NCI-H510A (cell line): ENCODE results near the gene CFAP299.
A peak's percentile ranks its signal among the peaks of the same experiment; 100 is the strongest.
"Not testable (repeated sequence)": the region's sequence is repeated elsewhere in the genome, so short reads cannot be mapped to it uniquely, and the experiment has no call there.

Source experiments
- DNase-seq: peaks from one replicate; lab custom pipeline; 2025; lab: John Stamatoyannopoulos, UW

Gene CFAP299

DNA sequence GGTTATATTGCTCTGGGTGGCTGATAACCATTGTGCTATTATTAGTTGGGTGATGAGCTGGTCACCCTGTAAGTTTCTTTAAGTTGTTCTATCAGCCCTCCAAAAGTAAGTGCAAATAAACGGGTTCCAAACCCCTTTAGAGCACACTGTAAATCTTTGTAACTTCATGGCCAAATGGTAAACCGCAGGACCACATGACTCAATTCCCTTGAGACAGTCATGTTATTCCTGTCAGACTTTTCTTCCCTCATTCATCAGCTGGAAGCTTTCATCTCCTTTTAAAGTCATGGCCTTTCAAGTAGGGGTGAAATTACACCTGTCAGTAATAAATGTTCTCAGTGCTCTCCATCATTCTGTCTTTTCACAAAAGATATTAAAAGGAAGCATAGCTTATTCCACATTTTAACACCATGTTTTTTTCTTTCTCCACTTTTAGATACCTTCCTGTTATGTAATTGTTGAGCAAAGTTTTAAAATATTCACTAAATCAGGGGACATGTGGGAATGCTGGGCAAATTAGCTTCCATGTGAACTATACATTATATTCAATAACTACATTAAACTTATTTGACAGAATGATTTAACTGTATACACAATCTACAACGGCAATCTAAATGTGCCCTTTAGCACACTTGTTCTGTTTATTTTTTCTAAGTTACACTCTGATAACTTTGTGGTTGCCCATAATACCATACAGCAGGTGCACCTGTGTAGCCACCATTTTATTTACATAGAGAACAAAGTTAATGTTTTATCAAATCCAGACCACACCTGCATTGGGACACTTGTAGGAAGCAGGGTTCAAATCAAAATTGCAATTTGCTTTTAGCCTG, 275.5 kb downstream of the CFAP299 start:
- DNase-seq, result peak; percentile 39

DNA sequence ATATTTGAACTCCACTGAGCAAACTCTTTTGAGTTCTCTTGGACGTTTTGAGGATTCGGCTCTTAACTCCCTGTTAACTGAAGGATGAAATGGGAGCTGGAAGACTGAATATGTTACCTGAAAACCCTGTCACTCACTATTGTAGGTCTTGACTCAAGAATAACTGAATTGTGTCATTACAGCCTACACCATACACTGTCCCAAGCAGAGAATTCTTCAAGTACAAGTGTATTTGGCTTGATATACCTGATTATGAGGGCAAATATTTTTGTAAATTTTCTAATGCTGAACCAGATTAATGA, 276.1 kb downstream of the CFAP299 start:
- DNase-seq, result no peak

DNA sequence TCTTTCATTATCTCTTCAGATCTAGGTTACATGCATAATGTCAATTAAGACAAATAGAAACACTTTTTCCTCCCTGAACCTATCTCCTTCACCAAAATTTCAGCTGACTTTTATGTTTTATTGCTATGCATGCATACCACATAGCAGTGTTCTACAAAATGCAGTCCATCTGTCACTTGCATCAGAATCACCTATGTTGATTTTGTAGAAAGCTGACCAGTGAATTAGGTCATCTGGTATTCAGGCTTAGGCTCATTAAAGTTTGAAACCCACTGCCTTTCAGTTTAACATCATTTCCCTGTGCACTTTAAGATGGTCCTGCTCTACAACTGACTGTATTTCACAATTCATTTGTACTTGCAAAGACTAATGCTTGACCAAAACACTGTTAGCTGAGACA, 277.9 kb downstream of the CFAP299 start:
- no peak for DNase-seq

DNA sequence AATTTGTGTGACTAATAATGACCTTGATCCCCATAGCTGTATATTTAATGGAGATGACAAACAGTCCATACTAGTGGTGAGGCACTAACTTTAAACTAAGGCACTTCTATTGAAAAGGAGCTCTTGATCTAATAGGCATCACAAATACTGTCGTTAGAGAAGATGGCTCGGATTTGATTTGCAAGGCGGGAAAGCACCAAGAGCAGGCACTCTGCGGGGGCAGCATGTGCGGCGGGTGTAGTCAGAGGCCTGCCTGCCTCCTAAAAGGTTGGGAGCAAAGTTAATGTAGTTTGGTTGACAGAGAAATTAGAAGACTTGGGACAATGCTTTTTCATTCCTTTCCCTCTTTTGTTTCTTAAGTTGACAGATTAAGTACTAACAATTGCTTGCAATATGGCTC, 278.8 kb downstream of the CFAP299 start:
- DNase-seq, result no peak

DNA sequence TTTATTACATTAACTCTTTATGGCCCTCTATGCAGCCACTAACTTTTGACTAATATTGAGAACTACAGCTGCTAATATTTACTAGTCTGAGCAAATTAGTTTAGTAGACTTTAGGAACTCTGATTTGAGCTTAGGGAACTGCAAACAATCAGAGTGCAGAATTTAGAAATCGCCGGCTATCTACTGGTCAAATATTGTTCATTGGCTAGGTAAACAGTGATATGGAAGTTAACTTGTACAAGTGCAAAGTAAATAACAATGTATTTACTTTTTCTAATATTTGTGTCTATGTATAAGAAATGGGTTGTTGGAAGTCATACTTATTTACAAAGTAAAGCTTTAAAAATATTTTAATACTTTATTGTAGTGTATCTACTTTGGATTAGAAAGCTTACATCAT, 279.6 kb downstream of the CFAP299 start:
- no peak for DNase-seq

DNA sequence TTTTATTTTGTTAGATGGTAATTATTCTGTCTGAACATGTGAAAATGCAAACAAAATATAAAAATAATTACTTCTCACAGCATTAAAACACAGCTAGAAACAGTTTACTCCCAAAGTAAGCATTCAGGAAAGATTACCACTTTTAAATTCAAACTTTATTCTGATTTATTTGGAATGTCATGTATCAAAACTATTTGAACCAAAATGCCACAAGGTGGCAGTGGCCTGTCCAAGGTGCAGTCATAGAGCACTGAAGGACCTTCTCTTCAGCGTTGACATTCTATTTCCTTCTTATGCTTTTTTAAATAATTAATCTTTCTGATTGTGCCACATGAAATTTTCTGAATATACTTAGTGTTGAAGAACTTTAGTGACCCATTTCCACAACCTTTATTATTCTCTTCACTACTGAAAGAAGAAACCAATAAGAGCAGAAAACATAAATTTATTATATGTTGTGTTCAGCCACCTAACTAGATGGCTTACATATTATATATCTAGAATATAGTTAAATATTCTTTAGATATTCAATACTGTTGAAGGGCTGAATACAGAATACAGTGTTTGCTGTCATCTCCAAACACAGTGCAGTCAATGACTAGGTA, 283.6 kb downstream of the CFAP299 start:
- no peak for DNase-seq

DNA sequence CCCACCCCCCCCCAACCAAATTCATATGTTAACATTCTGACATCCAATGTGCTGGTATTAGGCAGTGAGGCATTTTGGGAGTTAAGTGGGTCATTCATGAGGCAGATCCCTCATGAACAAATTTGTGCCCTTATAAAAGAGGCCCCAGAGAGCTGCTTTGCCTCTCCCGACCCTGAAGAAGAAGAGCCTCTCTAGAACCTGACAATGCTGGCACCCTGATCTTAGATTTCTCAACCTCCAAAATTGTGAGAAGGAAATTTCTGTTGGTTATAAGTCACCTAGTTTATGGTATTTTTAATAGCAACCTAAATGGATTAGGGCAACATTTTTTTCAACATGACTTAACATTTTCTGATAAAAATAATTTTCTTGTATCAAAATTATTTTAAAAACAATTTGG, 296.3 kb downstream of the CFAP299 start:
- DNase-seq, result no peak

DNA sequence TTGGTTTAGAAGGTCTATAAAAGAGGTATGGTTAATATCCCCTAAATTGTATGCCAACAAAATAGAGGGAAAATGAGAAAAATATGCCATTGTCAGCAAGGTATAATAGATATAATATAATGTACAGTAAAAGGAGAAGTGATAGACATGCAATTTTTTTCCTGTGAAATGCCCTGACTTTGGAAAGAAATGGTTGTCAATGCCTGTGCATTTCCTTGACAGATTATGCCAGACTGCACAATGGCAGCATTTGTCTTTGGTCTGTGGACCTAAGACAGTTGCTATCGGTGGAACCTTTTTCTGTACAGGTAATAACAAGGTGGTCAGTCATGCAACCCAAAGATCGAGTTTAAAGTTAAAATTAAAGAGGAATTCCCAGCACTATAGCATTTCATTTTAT, 301.7 kb downstream of the CFAP299 start:
- DNase-seq, result no peak

DNA sequence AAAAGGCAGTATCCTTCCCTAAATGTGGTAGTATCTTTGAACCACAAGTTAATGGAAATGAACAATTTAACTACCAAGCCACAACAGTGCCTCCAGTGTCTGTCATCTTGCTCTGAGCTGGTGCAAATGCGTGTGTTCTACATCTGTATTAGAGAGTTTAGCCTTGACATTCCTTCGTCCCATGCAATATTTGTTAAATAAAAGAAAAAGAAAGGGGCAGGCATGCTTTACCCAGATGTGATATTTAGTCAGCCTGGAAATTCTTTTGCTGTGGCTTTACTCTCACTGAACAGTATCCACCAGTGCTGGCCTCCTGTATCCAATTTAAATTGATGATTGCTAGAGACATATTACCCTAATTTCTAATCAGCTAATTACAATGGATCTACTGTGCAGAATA, 310.5 kb downstream of the CFAP299 start:
- no peak for DNase-seq

DNA sequence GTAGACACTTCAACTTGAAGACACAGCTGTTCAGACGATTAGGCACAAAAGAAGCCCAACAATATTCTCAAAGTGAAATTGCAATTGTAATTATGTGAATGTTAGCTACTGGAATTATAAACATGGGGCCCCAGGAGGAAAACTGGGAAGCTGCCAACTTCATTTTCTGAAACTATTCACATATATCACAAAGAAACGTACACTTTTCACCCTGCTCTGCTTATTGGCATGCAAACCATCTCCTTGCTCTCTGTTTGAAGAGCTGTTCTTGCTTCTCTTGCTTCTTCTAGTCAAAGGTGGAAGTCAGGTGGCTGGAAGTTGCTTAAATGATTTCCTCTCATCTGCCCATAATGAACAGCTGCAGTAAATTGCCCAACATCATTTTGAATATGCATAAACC, 320.1 kb downstream of the CFAP299 start:
- DNase-seq, result no peak

DNA sequence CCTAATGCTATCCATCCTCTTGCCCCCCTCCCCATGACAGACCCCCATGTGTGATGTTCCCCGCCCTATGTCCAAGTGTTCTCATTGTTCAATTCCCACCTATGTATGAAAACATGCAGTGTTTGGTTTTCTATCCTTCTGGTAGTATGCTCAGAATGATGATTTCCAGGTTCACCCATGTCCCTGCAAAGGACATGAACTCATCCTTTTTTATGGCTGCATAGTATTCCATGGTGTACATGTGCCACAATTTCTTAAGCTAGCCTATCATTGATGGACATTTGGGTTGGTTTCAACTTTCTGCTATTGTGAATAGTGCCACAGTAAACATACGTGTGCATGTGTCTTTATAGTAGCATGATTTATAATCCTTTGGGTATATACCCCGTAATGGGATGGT, 334.6 kb downstream of the CFAP299 start:
- DNase-seq, result not testable (repeated sequence)

DNA sequence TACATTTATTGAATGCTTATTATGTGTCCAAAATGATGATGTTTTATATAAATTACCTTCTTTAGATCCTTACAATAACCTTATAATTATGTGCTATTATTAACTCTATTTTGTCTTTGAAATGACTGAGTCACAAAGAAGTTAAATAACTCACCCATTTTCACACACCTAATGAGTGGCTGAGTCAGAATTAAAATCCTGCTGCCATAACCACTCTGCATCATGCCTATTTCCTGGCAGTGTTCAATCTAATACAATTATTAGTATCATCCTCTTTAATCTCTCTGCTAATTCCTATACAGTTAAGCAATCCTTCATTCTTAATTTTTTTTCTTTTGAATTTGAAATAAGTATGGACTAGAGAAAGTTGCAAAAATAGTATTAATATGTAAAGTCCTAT, 342.9 kb downstream of the CFAP299 start:
- no peak for DNase-seq

DNA sequence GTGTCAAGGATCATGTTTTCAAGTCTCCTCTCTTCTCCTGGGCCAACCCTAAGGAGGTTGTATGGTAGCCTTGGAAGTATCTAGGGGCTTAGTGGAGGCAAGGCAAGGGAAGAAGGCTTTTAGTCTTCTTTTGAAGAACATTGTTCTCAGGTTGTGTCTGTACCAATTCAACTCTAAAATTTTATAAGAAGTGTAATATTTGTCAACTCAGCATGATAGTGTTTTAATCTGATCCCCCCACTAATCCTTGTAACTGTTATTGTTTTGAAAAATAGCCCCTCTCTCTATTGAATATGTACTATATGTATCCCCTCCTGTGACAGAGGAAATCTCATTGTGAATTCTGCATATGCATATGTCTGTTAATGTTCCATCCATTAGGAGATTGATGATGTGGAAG, 345.4 kb downstream of the CFAP299 start:
- DNase-seq, result no peak

DNA sequence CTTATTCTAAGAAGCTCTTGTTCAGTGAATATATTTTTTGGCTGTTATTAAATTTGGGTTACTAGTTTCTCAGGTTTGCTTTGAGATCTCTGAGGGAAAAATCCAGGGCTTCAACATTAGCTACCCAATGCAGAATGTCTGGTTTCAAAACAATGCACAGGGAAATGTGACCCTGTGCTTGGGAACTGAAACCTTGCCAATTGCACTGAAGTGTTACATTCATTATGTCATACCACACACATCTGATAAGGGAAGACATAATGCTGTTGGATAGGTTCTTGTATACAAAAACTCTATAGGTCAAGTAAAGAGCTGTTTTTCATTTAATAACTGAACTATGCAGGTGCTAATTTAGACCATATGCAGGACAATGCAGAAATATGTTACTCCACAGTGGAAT, 349.7 kb downstream of the CFAP299 start:
- no peak for DNase-seq

DNA sequence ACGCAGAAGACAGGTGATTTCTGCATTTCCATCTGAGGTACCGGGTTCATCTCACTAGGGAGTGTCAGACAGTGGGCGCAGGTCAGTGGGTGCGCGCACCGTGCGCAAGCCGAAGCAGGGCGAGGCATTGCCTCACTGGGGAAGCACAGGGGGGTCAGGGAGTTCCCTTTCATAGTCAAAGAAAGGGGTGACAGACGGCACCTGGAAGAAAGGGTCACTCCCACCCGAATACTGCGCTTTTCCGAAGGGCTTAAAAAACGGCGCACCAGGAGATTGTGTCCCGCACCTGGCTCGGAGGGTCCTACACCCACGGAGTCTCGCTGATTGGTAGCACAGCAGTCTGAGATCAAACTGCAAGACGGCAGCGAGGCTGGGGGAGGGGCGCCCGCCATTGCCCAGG, 352.2 kb downstream of the CFAP299 start:
- not testable (repeated sequence) for DNase-seq

DNA sequence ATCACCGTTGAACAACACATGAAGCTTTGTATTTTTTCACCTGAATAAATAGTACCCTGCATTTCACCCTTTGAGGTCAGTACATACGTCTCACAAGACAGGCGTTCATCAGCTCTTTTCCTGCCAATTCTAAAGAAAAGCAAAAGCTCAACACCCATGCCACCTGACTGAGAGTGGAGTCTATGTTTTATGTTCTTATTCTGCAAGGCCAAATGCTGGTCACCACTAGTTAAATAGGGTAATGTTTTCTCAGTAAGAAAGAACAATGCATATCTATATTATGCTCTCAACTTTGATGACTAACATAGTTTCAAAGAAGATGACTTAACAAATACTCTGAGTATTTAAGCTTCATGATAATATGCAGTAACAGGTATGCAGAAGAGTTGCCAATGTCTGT, 358.6 kb downstream of the CFAP299 start:
- no peak for DNase-seq

DNA sequence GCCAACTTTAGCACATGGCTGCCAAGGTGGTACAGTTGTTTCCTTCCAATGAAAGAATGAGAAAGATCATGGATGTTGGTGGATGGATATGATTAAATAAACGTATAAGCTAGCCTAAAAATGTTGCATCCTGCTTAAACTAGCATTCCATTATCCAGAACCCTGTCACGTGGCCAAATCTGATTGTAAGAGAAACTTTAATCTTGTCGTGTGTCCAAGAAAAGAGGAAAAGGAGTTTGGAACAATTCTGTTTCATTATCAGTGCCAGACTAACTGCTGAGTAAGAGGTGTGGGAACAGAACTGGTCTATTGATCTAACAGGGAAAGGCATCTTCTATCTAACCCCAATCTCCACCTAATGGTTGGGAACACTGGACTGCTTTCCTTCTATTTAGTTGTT, 369.8 kb downstream of the CFAP299 start:
- no peak for DNase-seq

DNA sequence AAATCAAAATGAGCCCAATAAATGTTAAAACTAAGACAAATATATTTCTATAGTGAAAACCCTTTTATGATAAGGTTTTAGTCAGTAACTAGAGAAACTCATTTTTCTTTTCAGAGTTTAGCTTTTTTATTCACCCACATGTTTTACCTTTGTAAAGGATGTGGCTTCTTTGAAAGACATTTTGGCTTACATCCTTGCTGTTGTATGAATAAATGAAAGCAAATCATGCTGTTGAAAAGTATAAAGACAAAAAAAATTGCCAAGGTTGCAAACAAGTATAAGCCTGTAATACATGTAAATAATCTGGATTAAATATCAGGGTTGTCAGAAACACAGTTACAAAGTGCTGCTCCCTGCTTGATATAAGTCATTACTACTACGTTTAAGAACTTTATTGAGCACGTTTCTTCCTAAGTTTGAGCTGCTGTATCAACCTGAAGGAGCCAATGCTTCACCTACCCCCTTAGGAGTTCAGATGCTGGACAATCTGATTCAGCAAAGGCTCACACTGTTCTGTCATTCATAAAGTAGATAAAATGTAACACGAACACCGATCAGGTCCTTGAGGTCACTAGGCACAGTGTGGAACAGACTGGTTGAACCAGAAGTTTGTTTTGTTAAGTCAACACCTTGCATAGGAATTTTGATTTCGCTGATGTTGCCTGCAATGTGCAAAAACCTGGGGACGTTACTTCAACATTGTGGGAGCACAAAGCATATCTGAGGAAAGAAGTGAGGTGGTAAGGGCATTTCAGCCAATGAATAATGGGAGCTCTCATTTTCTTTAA, 373.7 kb downstream of the CFAP299 start:
- no peak for DNase-seq

DNA sequence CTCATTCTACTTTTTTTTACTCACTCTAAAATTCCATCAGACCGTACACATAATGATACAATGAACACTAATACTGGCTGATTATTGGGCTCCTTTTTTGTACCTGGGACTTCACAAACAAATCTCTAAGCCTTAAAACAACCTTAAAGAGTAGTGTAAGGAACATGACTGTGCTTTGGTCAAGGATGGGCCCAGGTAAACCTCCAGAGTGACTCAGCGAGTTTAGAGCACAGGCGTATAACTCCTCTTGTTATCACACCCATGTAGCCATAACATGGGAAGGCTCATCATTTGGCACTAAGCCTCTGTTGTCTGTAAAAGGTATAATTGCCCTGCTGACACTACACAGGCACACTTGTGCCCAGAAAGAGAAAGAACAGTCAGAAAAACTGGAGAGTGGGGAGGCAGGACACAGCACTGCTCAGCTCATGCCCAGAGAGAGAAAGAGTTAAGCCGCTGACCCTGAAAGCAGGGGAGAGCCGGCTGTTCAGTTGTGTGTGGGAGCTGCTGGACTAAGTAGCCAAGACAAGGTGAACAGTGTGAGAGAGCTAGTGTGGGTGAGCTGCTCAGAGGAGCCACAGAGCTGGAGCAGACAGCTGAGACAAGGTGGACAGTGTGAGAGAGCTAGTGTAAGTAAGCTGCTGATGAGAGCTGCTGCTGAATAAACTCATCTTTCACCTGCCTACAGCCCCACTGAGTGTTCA, 375.4 kb downstream of the CFAP299 start:
- DNase-seq, result no peak

DNA sequence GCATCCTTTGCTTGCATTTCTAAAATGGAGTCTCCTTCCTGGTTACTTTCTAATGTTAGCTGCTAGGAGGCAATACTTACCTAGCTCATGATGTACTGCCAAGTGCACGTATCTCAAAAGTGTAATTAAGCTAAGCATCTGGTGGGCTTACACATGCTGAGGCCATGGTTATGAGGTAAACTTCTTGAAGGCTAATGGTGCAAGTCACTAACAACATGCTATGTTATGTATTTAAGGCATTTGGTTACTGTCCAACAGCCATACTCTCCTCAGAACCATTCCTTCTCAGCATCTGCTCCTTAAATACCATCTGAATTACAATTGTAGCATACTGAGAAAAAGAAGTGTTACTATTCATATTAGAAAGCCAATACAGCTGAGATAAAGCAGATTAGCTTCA, 376.4 kb downstream of the CFAP299 start:
- DNase-seq, result no peak

DNA sequence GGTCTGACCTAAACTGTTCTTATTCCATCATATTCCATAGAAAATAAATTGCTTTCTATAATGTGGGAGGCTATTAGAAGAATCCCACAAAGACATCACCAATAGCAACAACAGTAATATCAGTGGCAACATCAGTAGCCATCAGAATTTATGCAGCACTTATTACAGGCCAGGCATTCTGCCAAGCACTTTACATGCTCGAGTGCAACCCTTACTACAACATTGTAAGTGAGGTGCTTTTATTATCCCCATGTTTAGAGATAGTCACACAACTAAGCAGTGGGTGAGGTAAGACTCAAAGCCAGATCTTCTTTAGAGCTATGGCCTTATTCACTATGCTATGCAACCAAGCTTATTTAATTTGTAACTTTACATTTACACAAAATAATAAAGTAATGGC, 377.9 kb downstream of the CFAP299 start:
- no peak for DNase-seq

DNA sequence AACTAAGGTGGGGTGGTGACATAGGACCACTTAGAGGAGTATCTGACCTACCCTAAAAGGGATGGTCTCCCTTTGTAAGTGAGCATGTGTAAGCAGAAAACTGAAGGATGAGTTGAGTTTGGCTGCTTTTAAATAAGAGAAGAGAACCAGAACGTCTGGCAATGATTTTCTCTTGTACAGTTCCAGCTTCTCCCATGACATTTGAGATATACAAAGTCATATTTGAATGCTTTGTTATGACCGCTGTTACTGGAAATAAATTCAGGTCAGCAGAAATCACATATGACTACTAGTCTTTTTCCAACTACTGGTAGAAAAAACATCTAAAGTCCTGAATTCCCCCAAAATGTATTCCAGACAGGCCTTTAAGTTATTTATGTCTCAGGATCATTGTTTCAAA, 381.7 kb downstream of the CFAP299 start:
- DNase-seq, result no peak

DNA sequence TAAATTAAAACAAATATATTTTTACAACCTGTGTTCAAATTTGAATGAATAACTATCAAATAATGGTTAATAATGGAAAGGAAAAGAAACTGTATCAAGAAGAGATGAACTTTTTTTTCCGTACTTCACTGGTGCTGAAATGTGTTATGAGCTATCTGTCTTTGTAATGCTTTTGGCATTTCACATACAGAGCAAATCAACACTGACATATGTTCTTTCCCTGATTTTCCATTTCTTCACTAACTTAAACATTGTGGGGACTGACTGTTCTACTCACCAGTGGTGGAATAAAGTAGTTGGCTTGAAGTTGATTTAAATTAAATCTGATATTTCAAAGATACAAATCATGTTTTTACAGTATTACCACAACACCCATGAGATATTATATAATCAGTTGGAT, 390.9 kb downstream of the CFAP299 start:
- no peak for DNase-seq
